Umbilical cord (tissue), 2 donors: ENCODE data around the gene CD81. TPM values are rescaled to one million over a fixed set of nuclear protein-coding genes. Genes with fewer than 3 reads are reported as not detected.

Experiments used
- DNase-seq: peaks from one replicate; pipeline ENCODE4 v3.0.0-alpha.2; 2015; ENCODE audit warnings: low spot score
- total RNA-seq: library from RNA; depleted of rRNA; stranded (reverse); fragments of >200 nt; gene quantifications from one replicate; pipeline ENCODE4 v1.2.3, GENCODE V29; 2014; ENCODE audit warnings: low replicate concordance; ENCODE audit not compliant: insufficient read depth

The CD81 gene
- total RNA-seq, 1 donor from 2014 or later = 160 TPM

DNA sequence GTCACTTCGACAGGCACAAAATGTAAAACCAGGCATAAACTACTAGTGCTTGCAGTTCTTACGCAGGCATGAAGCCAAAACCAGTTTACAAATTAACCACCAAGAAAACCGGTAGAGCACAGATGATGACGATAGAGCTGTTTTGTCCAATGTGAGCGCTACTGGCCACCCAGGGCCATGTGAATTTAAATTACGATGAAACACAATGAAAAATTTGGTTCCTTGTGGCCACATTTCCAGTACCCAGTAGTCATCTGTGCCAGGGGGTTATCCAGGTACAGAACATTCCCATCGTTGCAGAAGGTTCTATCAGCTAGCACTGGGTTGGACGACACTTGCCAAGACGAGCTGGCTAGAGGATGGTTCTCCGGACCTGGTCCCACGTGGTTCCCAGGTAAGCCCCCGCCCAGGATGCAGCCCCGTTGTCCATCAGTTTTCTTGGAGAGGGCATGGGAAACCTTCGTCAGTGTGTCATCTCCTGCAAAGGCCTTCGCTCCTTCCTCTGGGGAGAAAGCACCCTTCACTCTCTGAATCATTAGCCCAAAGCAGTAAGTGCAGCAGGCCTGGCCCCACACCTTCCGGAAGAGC, 1.1 kb upstream of the CD81 start:
- DNase-seq = no peak

DNA sequence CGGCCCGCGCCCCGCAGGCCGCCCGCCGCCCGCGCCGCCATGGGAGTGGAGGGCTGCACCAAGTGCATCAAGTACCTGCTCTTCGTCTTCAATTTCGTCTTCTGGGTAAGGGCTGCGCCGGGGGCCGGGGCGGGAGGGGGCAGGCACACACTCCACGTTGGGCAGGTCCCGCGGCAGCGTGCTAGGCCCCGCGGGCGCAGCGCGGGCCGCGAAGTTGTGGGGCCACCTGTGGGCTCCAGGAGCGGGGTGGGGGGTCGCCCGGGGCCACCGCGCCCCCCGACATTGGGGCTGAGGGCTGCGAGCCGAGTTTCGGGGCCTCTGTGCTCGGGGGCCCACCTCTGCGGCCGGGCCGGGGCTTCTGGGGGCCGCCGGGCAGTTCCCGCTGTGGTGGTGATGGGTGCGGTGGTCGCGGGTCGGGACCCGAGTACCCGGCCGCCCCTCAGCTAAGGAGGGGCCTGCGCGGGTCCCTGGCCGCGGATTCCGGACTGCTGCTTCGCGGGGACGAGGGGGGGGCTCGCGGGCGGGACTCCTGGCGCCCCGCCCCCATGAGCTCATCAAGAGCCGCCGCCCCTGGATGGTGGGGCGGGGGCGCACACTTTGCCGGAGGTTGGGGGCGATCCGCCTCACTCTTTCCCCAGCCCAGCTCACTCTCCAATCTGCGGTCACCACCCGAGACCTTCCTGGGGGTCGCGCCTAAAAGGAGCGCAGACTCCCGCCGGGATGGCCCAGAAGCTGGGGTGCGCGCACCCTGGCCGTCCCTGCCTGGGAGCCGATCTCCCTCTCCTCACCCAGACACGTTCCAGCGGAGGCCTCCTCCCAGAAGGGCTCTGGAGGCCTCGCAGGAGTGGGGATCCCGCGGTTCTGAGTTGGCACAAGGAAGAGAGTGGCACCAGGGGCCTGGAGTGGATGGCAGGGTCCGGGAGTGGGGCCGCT, 667 bp downstream of the CD81 start:
- DNase-seq = peak; percentile 78

DNA sequence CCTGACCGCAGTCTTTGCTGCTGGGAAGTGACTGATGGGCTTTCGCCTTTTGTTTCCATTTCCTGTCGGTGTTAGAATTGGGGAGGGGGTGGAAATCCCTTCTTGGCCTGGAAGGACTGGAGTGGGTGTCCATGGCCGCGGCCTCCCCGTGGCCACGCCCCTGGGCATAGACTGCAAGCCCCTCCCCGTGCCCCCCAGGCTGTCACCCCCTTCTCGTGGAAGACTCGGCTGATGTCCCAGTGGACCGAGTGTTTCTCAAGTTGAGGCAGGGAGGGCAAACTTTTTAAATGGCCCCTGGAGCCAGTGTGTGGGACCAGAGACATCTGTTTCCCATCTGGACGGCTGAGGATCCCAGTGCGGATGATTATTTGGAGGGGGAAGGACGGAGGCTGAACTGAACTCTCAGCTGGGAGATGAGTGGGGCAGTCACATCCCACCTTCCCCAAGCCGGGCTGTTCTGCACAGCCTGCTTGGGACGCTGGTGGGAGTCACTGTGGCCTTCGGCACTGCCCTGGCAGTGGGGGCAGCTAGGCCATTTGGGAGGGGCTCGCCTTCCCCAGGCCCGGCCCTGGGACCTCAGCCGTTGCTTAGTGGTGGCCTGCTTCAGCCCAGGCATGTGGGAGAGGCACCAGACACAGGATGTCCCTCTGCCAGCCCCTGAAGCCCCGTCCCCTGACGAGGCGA, 1.6 kb downstream of the CD81 start:
- DNase-seq = peak; percentile 54

- DNase-seq = no peak
These were observed 2.5 kb downstream of the CD81 start for GRCh38 chr11:2379466-2380174.

DNA sequence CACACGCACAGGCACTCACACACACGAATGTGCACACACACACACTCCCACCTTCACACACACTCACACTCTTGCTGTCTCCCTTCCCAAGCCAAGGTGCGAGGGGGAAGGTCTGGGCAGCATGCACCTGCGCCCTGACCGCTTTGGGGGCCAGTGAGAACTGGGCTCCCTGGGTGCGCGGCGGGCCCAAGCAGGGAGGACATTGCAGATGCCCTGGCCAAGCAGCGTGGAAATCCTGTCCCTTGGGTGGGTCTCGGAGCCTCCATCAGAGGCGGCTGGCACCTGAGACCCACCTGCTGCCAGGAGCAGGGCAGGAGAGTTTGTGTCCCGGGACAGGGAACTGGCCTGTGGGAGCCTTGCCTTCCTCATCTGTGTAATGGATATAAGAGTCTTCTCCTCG, 3.3 kb downstream of the CD81 start:
- DNase-seq = no peak

GRCh38 chr11:2380807-2381350, 3.8 kb downstream of the CD81 start:
- DNase-seq = peak; percentile 50

DNA sequence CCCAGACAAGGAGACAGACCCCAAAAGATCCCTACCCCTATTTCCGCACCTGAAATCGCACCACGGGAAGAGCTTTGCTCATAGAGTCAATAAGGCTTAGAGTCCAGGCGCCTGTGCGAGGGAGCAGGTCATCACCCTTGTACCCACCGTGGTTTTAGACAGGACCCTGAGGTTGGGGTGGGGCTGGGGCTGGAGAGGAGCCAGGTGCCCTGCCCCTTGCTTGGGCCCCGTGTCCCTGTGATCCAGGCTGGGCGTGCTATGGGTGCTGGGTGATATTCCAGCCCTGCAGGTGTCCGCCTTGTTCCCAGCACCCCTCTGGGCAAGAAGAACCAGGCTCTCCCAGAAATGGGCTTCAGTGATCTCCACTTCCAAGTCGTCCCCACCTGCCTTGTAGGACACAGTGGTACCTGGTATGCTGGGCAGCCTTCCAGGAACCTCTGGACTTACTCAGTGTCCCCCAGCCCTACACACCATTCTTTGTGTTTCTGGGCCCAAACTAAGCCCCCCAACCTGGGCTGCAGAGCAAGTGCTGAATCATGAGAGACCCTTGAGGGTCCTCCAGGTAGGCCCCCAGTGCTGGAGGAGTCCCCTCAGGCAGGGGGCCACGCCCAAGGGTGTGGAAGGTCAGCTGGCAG, 4.5 kb downstream of the CD81 start:
- DNase-seq = no peak

DNA sequence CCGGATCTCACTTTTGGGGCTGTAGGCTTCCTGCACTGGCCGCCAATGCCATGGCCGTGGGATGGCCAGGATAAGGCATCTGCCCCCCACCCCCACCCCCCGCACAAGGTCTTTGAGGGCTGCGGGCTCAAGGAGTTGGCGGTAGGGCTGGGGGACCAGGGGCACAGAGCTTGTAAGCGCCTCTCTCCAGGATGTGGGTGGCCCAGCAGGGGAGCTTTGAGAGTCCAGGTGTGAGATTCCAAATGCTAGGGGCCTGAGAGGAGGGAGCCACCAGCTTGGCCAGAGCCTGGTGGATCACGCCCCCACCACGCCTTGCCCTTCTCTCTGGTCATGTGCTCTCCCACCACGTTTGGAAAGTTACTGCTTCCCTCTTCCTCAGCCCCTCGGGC, 5.0 kb downstream of the CD81 start:
- DNase-seq = no peak

DNA sequence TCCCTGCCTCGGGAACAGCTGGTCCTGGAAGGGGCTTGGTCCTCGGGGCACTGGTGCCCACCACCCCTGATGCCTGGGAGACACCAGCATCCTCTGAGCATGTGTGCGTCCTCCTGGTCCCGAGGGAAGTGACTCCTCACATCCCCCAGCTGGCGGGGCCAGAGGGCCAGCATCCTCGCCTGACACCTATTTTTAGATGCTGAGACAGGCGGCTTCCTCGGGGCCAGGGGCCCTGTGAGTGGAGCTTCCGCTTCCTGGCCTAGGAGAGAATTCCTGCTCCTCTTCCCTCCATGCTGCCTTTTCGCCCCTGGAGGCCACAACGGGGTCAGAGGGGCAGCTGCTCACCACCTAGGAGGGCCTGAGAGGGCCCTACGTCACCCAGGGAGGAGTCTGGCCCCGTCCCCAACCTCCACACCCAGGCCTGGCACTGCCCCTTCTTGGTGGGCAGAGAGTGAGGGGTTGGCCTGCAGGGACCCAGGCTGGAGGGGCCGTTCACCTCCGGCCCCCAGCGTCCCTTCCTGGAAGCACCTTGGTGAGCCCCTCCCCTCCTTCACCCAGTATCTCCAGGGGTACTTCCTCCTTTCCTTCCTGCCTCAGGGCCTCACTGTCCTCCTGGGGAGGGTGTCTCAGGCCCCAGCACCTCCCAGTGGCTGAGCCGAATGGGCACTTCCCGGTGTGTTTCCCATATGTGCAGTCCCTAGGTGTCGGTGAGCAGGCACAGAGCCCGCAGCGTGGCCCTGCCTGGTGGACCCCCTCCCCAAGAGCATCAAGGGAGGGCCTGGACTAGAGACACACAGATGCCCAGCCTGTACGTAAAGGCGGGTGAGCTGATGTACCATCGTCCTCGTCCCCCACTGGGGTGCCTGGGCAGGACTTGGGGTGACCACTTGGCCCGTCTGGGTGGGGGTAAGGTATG, 6.1 kb downstream of the CD81 start:
- peak; percentile 42 for DNase-seq

GRCh38 chr11:2383852-2384804, 7.0 kb downstream of the CD81 start:
- no peak for DNase-seq

GRCh38 chr11:2385156-2386151, 8.3 kb downstream of the CD81 start:
- DNase-seq = no peak

- no peak for DNase-seq
These were observed 9.5 kb downstream of the CD81 start for GRCh38 chr11:2386591-2386990.

DNA sequence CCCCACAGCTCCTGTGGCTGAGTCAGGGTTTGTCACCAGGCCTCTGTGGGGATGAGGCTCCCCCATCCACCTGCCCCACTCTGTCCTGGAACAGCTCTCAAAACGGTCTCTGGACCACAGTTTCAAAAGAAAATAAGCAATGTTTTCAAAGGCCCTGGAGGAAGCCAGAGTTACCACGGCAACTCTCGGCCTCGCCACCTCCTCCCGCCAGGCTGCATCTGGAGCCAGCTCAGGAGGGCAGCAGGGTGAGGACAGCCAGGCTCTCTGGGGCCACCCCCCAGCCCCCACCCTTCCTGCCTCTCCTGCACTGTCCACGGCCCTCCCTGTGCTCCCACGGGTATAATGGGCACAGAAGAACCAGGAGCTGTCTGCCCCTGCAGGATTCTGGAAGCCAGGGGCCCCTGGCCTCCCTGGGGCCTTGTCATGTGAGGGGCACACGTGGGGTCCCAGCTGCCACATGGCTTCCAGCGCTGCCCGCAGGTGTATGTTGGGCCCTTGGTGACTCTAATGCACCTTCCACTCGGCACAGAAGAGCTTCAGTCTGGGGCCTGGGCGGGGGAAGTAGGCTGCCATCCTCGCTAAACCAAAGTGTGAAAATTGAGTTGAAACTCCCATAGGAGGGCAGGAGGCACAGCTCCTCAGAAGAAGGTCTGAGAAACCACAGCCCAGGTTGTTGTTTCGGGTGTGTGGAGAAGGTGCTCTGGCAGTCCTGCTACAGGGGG, 10.3 kb downstream of the CD81 start:
- DNase-seq = no peak

- no peak for DNase-seq
These were observed 11.6 kb downstream of the CD81 start for GRCh38 chr11:2388431-2389376.

- DNase-seq = no peak
These were observed 12.4 kb downstream of the CD81 start for GRCh38 chr11:2389377-2390026.
